AG04449 (cell line): Measurements from ENCODE around the gene BCAT1.

ENCODE experiments used
- CTCF ChIA-PET: fragments of 350-600 bp; formaldehyde crosslinking; extraction: SDS; loops from one replicate; lab custom pipeline; 2021; ENCODE audit warnings: antibody characterized with exemption; lab: Yijun Ruan, JAX
- POLR2A ChIA-PET: fragments of 400-600, 350-600 bp; formaldehyde crosslinking; extraction: SDS; loops from one replicate; lab custom pipeline; 2020; ENCODE audit warnings: antibody characterized with exemption, inconsistent platforms; lab: Yijun Ruan, JAX
- DNase-seq: peaks from one replicate; pipeline ENCODE4 v3.0.0-alpha.2; 2010; ENCODE audit warnings: low read depth, low spot score
- H3K4me3 ChIP-seq: 2 replicates; pipeline ENCODE4 v1.5.1; 2011; ENCODE audit warnings: low read depth, mild to moderate bottlenecking, control low read depth, low read length
- CTCF ChIP-seq: IDR thresholded peaks from one replicate; pipeline ENCODE4 v1.5.1; 2011; ENCODE audit warnings: mild to moderate bottlenecking, moderate library complexity, low read length, control low read depth, inconsistent platforms; ENCODE audit not compliant: insufficient read depth; ENCODE audit errors: missing control alignments

Gene BCAT1

GRCh38 chr12:24808651-24809050 is 140.2 kb downstream of the BCAT1 start:
- POLR2A ChIA-PET, result no interaction called here
- DNase-seq, result no peak
- no peak overlapping the region for H3K4me3 ChIP-seq
- TF ChIP-seq CTCF, result no peak
- CTCF ChIA-PET, result interaction anchor here (1.0 kb wide), 1 partner anchor 26 kb away, joined by 3 read pairs; no protein-coding TSS in a partner anchor

- POLR2A ChIA-PET, result no interaction called here
- no peak for DNase-seq
- TF ChIP-seq CTCF, result no peak
- CTCF ChIA-PET, result no interaction called here
- H3K4me3 ChIP-seq, result no peak overlapping the region
Observed at GRCh38 chr12:24806386-24806785, 142.5 kb downstream of the BCAT1 start.

DNA sequence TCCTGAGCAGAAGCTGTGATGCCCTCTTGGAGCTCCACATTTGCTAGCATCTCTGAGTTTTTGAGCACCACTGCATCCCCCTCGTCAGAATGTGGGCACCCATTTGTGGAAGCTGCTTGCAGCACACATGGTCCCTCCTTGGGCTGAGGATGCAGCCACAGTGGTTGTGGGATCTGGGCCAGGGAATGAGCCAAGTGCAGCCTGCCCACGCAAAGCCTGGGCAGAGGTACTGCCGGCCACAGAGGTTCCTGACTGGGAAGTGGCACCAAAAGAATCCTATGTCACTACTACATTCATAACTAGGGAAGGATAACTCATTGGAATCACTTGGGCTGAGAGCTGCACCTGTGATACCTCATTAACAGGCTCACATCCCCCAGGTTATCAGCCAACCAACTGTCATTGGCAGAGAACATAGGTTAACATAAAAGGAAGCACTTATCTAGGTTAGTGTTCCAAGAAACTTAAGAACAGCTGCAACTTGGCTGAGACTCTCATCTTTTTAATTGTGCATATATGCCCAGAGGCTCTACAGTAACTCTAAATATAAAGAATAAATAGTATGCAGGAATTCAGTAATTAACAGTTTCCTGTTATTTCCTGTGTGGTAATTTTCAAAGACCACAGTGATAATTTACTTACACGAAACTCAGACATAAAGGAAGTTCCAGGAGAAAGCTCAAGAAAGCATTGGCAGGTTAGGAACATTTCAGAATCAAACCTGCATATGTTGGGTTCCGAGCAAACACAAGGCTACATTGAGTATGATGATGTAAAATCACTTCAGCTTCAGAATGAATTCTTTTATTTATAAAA is 145.3 kb downstream of the BCAT1 start:
- H3K4me3 ChIP-seq, result no peak overlapping the region
- POLR2A ChIA-PET, result no interaction called here
- no peak for TF ChIP-seq CTCF
- DNase-seq, result no peak
- CTCF ChIA-PET, result no interaction called here

GRCh38 chr12:24798335-24798734 is 150.6 kb downstream of the BCAT1 start:
- ChIA-PET POLR2A (no interaction called here), CTCF (no interaction called here)
- H3K4me3 ChIP-seq, result no peak overlapping the region
- no peak for TF ChIP-seq CTCF
- DNase-seq, result no peak

DNA sequence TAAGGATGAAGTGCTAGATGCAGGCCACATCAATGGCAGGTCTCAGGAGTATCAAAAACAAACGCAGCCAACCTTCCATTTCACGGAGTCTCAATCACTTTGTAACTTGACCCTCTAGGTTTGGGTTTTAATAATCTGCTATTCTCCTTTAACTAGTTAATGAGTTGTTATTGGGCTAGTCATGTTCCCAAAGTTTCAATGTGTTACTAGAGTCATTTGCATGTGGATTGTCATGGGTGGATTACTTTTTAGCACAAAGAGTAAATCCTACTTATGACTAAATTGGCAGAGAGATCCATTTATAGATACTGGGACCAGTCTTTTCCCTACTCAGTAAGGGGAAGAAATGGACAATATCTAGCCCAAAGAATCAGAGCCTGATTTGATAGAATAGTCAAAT is 151.0 kb downstream of the BCAT1 start:
- TF ChIP-seq CTCF, result no peak
- no peak for DNase-seq
- H3K4me3 ChIP-seq, result no peak overlapping the region
- ChIA-PET CTCF (no interaction called here), POLR2A (no interaction called here)

DNA sequence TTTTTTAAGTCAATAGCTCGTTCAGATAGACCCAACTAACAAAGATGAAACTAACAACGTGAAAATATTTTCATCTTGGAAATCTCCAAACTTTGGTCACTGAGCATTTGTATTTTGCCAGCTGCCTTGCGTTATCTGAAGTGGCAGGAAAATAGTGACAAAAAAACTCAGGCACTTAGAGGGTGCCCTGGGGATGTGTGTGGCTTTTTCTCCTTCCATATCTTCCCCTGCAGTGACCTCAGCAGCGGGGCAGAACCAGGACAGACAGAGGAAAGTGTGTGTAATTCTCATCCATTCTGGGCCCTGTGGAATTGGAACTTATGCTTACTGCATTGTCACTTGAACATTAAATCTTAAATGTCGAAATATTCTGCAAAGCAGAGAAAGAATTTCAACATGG is 152.0 kb downstream of the BCAT1 start:
- CTCF ChIA-PET, result no interaction called here
- no peak overlapping the region for H3K4me3 ChIP-seq
- DNase-seq, result no peak
- TF ChIP-seq CTCF, result no peak
- POLR2A ChIA-PET, result no interaction called here
